ENCODE measurements around the gene RGS19. TPM values are rescaled to one million over a fixed set of nuclear protein-coding genes. Genes with fewer than 3 reads are reported as not detected.
A peak's percentile ranks its signal among the peaks of the same experiment; 100 is the strongest.

Gene RGS19
- total and polyA plus RNA-seq, 2 of the 8 experiments (the other 6 are each of a cell fraction or from before 2014, with no cell fraction given): 12.7 to 16.8 TPM

- H3K18ac ChIP-seq (ENCODE audit: extremely low read depth, low read length): peak overlapping the region; percentile 13; the same call in 1 of the 2 replicates
- H4K8ac ChIP-seq (ENCODE audit: extremely low read depth, insufficient read depth, low read length): no peak overlapping the region
- H3K9ac ChIP-seq (replicated peaks in 1 of 4; ENCODE audit: extremely low read depth in 1 of 4, low read depth in 3 of 4, low read length in 3 of 4): peak overlapping the region in 3 of 4 experiments; percentile 34 to 64 (median 44); a peak in 4 of 7 replicates
- H2AK5ac ChIP-seq (ENCODE audit: low read depth, low read length): no peak overlapping the region
- peaks cover 2 to 6% of the 10 kb centered on the region in 2 experiments for H4K20me1 ChIP-seq (replicated peaks in 1 of 2; ENCODE audit: control insufficient read depth in 1 of 2, insufficient read depth in 2 of 2, low read length in 2 of 2)
- no peak overlapping the region for H2BK20ac ChIP-seq (ENCODE audit: low read length)
- no peak overlapping the region for H3K4ac ChIP-seq (replicated peaks; ENCODE audit: insufficient read length, low read depth, low read length)
- peaks cover 2% of the 10 kb centered on the region; the same call in 1 of the 2 replicates for H3K23me2 ChIP-seq (ENCODE audit: low read depth, low read length)
- no peak overlapping the region for H3K27ac ChIP-seq (ENCODE audit: low read depth, low read length)
- ChIA-PET POLR2A (ENCODE audit: partially characterized antibody) (interaction anchor here (0.9 to 4.5 kb wide), 9 partner anchors 8 to 70 kb away, joined by 3 to 27 read pairs (median 5); partner anchors contain the start of genes C20orf204, LKAAEAR1, OPRL1 and RGS19), CTCF (ENCODE audit: partially characterized antibody) (interaction anchor here (0.8 to 15.0 kb wide), 9 partner anchors 8 to 83 kb away, joined by 3 to 139 read pairs (median 5); partner anchors contain the start of genes LKAAEAR1, OPRL1, PRPF6 and RGS19)
- H2BK5ac ChIP-seq (ENCODE audit: low read depth, low read length): no peak overlapping the region
- no peak overlapping the region for H2AFZ ChIP-seq (ENCODE audit: low read length)
- H3K27me3 ChIP-seq (replicated peaks in 1 of 4; ENCODE audit: control insufficient read depth in 3 of 4, extremely low read depth in 1 of 4, insufficient read depth in 3 of 4, low read length in 3 of 4): no peaks in the 10 kb centered on the region; a peak in 2 of 7 replicates
- H3K4me1 ChIP-seq (replicated peaks in 1 of 4; ENCODE audit: control insufficient read depth in 3 of 4, insufficient read depth in 4 of 4, low read length in 3 of 4): peaks cover 3 to 15% (median 7%) of the 10 kb centered on the region in 4 experiments
- no peak overlapping the region for H3K14ac ChIP-seq (ENCODE audit: insufficient read length)
- no peak overlapping the region for H2BK15ac ChIP-seq (ENCODE audit: low read length)
- H3K36me3 ChIP-seq (ENCODE audit: control insufficient read depth in 2 of 4, insufficient read depth in 4 of 4, low read length in 3 of 4): no peaks in the 10 kb centered on the region
- no peak overlapping the region for H3K56ac ChIP-seq (replicated peaks; ENCODE audit: insufficient read length, low read depth, low read length)
- 8% methylated on average over 48 of the region's 51 CpGs; no CpG with 5 or more reads in 1 of the 2 experiments for WGBS, 2 experiments (ENCODE audit: extremely low coverage in 1 of 2, insufficient coverage in 1 of 2, insufficient read length in 1 of 2, insufficient replicate concordance in 2 of 2, low coverage in 1 of 2, low lambda C conversion rate in 2 of 2, missing lambda C conversion rate in 1 of 2)
- peak overlapping the region; percentile 60 to 83 for H3K4me2 ChIP-seq (ENCODE audit: insufficient read depth in 1 of 2, low read depth in 2 of 2, low read length in 2 of 2)
- H3K79me1 ChIP-seq (ENCODE audit: low read depth, low read length): no peaks in the 10 kb centered on the region
- no peak overlapping the region for H4K91ac ChIP-seq (replicated peaks; ENCODE audit: insufficient read length, low read length)
- no peak overlapping the region for H4K5ac ChIP-seq (ENCODE audit: insufficient read length, low read depth, low read length)
- FAIRE-seq: no peak
- no peak overlapping the region for H3K23ac ChIP-seq (ENCODE audit: insufficient read length)
- H3K79me2 ChIP-seq (ENCODE audit: control insufficient read depth in 1 of 2, insufficient read depth in 2 of 2, low read length in 2 of 2): no peaks in the 10 kb centered on the region
- H2BK120ac ChIP-seq (replicated peaks; ENCODE audit: low read depth, low read length): no peak overlapping the region
- no peaks in the 10 kb centered on the region for H3K9me3 ChIP-seq (ENCODE audit: insufficient read depth in 2 of 2, low read depth in 1 of 2, low read length in 1 of 2)
- no peak overlapping the region for H2BK12ac ChIP-seq (ENCODE audit: low read depth, low read length)
- no peak for DNase-seq (ENCODE audit: low read depth in 1 of 2, low spot score in 2 of 2)
- peak overlapping the region; percentile 66 to 81 (median 72) for H3K4me3 ChIP-seq (ENCODE audit: extremely low read depth in 1 of 4, insufficient read depth in 2 of 4, low read depth in 3 of 4, low read length in 4 of 4)
- TF ChIP-seq NANOG (IDR thresholded peaks at IDR 0.05; ENCODE audit: insufficient read depth, low read depth, low read length, poor library complexity, severe bottlenecking): no peak
- TF ChIP-seq EZH2 (IDR thresholded peaks at IDR 0.05; ENCODE audit: low read depth, low read length, severe bottlenecking): no peak
- no peak for TF ChIP-seq CTBP2 (IDR thresholded peaks at IDR 0.05; ENCODE audit: borderline replicate concordance, insufficient read depth, insufficient read length, low read length)
- TF ChIP-seq POLR2AphosphoS5 (IDR thresholded peaks at IDR 0.05; ENCODE audit: low read depth, low read length): no peak
- 0 out of 2 replicates have a peak, but pooled peaks have one; percentile 5 for TF ChIP-seq YY1 (IDR thresholded peaks at IDR 0.05; ENCODE audit: low read depth, low read length)
- no peak for TF ChIP-seq RNF2 (IDR thresholded peaks at IDR 0.05; ENCODE audit: borderline replicate concordance, low read depth, low read length, missing control alignments, poor library complexity, severe bottlenecking)
- no peak for TF ChIP-seq BCL11A (IDR thresholded peaks at IDR 0.05; ENCODE audit: low read depth in 2 of 2, low read length in 2 of 2)
- no peak for TF ChIP-seq HDAC6 (IDR thresholded peaks at IDR 0.05; ENCODE audit: low read depth, low read length)
- no peak for TF ChIP-seq USF2 (IDR thresholded peaks at IDR 0.05; ENCODE audit: low read length)
Observed at GRCh38 chr20:64063389-64064144, 15.8 kb downstream of the RGS19 start.
